ENCODE measurements around the gene TLE2. TPM values are rescaled to one million over a fixed set of nuclear protein-coding genes. Genes with fewer than 3 reads are reported as not detected.
A peak's percentile ranks its signal among the peaks of the same experiment; 100 is the strongest.

Gene TLE2
- polyA plus RNA-seq, 3 donors: not detected

DNA sequence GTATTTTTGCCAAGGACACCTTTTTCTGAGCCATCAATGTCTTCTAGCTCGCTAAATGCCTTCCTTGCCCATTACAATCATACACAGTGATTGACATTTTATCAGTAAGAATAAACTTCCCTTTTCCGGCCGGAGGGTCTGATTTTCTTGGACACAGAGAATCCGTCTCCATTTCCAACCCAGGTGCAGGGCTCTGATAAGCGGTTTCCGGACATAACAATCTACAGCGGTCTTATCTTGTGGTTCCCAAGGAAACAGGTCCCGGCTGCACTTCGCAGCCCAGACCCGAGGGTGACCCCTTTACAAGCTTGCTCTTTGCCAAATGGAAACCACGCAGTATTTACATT lies 79.2 kb downstream of the TLE2 start:
- peak overlapping the region; percentile 90 to 94 for H3K27ac ChIP-seq (ENCODE audit: low read depth in 1 of 2, low read length in 2 of 2)
- no peaks in the 10 kb centered on the region for H3K9me3 ChIP-seq (replicated peaks in 1 of 2; ENCODE audit: control insufficient read depth in 1 of 2, insufficient read depth in 1 of 2, low read length in 2 of 2)
- 1% methylated on average over 9 of the region's 11 CpGs for WGBS (ENCODE audit: insufficient coverage)
- H3K9ac ChIP-seq (ENCODE audit: insufficient read depth, low read length, poor library complexity, severe bottlenecking): peak overlapping the region; percentile 77
- peaks cover 18% of the 10 kb centered on the region for H3K4me1 Mint-ChIP-seq
- H3K79me2 ChIP-seq (ENCODE audit: insufficient read depth, low read length): peaks cover 16% of the 10 kb centered on the region
- H3K4me3 Mint-ChIP-seq: peak overlapping the region; percentile 95 to 97
- TF ChIP-seq CTCF (IDR thresholded peaks at IDR 0.05): no peak
- H2AFZ ChIP-seq (ENCODE audit: insufficient read depth, low read depth, low read length, poor library complexity, severe bottlenecking): peak overlapping the region; percentile 85
- peak overlapping the region; percentile 55 to 90 (median 62) for H3K4me3 ChIP-seq (replicated peaks in 1 of 3; ENCODE audit: low read depth in 2 of 3, low read length in 3 of 3)
- H3K27ac Mint-ChIP-seq: peak overlapping the region; percentile 97 to 99 (median 99)
- peak in 2 of 3 donors; percentile 15 to 29 for DNase-seq
- H3K27me3 Mint-ChIP-seq (ENCODE audit: low read depth in 3 of 3): peaks cover 0 to 6% (median 0%) of the 10 kb centered on the region in 3 donors
- intact Hi-C loops (cut with micrococcal nuclease): loop anchor here in 1 of 2 donors (1.0 to 10.0 kb wide), 3 partner anchors 108 to 235 kb away; partner anchors contain the start of genes NCLN and ZNF555
- peak overlapping the region; percentile 82 for H3K4me2 ChIP-seq (replicated peaks; ENCODE audit: extremely low read depth, low read length, poor library complexity, severe bottlenecking)
- peaks cover 0 to 9% (median 3%) of the 10 kb centered on the region in 7 donors for H3K9me3 Mint-ChIP-seq
- peaks cover 2 to 3% of the 10 kb centered on the region in 2 donors for H3K36me3 Mint-ChIP-seq
- H3K4me1 ChIP-seq (ENCODE audit: control insufficient read depth in 1 of 2, insufficient read depth in 2 of 2, low read length in 2 of 2): peaks cover 21 to 25% of the 10 kb centered on the region in 2 donors
- no peaks in the 10 kb centered on the region for H3K36me3 ChIP-seq (replicated peaks in 1 of 2; ENCODE audit: control insufficient read depth in 1 of 2, insufficient read depth in 2 of 2, low read length in 2 of 2)
- H4K20me1 ChIP-seq (ENCODE audit: insufficient read depth, low read length): no peaks in the 10 kb centered on the region
- no peaks in the 10 kb centered on the region for H3K27me3 ChIP-seq (ENCODE audit: control insufficient read depth in 2 of 2, insufficient read depth in 2 of 2, low read length in 2 of 2)

Other genes starting within 250 kb of the TLE2 start
- gene SGTA, start 246.0 kb downstream of the TLE2 start, polyA plus RNA-seq: 10 to 100 TPM; 21.6 to 35.4 (median 22.0) TPM
- gene THOP1, start 243.8 kb downstream of the TLE2 start, polyA plus RNA-seq: 10 to 100 TPM; 13.4 to 17.6 (median 14.6) TPM
- gene ZNF554, start 209.4 kb downstream of the TLE2 start, polyA plus RNA-seq: 1 to 10 TPM in 1 of 3 donors, under 1 TPM in 2; 0.79 to 1.7 (median 0.91) TPM
- gene ZNF555, start 187.8 kb downstream of the TLE2 start, polyA plus RNA-seq: 1 to 10 TPM; 2.2 to 2.9 (median 2.6) TPM
- gene ZNF556, start 161.9 kb downstream of the TLE2 start, polyA plus RNA-seq: not detected
- 1 to 10 TPM; 1.4 to 2.1 (median 1.9) TPM for gene ZNF57, start 128.4 kb downstream of the TLE2 start, polyA plus RNA-seq
- 1 to 10 TPM in 2 of 3 donors, under 1 TPM in 1; 0.30 to 2.7 (median 1.0) TPM for gene ZNF77, start 84.3 kb downstream of the TLE2 start, polyA plus RNA-seq
- not detected for gene TLE6, start 51.7 kb downstream of the TLE2 start, polyA plus RNA-seq
- 100 to 1,000 TPM in 1 of 3 donors, 10 to 100 TPM in 2; 27.5 to 309 (median 34.4) TPM for gene TLE5, start 33.2 kb upstream of the TLE2 start, polyA plus RNA-seq
- 1 to 10 TPM in 1 of 3 donors, under 1 TPM in 2; 0.25 to 4.2 (median 0.37) TPM for gene GNA11, start 65.1 kb upstream of the TLE2 start, polyA plus RNA-seq
- gene GNA15, start 106.8 kb upstream of the TLE2 start, polyA plus RNA-seq: 10 to 100 TPM; 38.7 to 45.0 (median 41.3) TPM
- gene S1PR4, start 149.5 kb upstream of the TLE2 start, polyA plus RNA-seq: 100 to 1,000 TPM in 2 of 3 donors, 10 to 100 TPM in 1; 28.5 to 131 (median 105) TPM
- 10 to 100 TPM; 28.6 to 60.9 (median 34.5) TPM for gene NCLN, start 156.7 kb upstream of the TLE2 start, polyA plus RNA-seq
- not detected for gene CELF5, start 195.4 kb upstream of the TLE2 start, polyA plus RNA-seq

All from CD14-positive monocyte (primary cell).